Measurements from ENCODE around the gene HSPA6. TPM values are rescaled to one million over a fixed set of nuclear protein-coding genes. Genes with fewer than 3 reads are reported as not detected.
"Not testable (repeated sequence)": the region's sequence is repeated elsewhere in the genome, so short reads cannot be mapped to it uniquely, and the experiment has no call there.

Gene HSPA6
- polyA plus RNA-seq, 1 experiment: 0.27 TPM

GRCh38 chr1:161539731-161540569, 15.6 kb downstream of the HSPA6 start:
- Histone ChIP-seq H3K4me3 (ENCODE audit: low read depth, low read length) (peak overlapping the region; percentile 75), H3K27ac (ENCODE audit: low read depth, low read length) (peak overlapping the region; percentile 31)
- TF ChIP-seq, protein P1, sequence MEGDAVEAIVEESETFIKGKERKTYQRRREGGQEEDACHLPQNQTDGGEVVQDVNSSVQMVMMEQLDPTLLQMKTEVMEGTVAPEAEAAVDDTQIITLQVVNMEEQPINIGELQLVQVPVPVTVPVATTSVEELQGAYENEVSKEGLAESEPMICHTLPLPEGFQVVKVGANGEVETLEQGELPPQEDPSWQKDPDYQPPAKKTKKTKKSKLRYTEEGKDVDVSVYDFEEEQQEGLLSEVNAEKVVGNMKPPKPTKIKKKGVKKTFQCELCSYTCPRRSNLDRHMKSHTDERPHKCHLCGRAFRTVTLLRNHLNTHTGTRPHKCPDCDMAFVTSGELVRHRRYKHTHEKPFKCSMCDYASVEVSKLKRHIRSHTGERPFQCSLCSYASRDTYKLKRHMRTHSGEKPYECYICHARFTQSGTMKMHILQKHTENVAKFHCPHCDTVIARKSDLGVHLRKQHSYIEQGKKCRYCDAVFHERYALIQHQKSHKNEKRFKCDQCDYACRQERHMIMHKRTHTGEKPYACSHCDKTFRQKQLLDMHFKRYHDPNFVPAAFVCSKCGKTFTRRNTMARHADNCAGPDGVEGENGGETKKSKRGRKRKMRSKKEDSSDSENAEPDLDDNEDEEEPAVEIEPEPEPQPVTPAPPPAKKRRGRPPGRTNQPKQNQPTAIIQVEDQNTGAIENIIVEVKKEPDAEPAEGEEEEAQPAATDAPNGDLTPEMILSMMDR (IDR thresholded peaks at IDR 0.05; ENCODE audit: low read depth, low read length): peak; percentile 18
- ChIA-PET POLR2A (interaction anchor here (0.6 kb wide), 1 partner anchor 9 kb away, joined by 4 read pairs; no protein-coding TSS in a partner anchor), CTCF (interaction anchor here (1.4 kb wide), 1 partner anchor 52 kb away, joined by 7 read pairs; no protein-coding TSS in a partner anchor)
- not testable (repeated sequence) for H3K9me3 ChIP-seq (ENCODE audit: control insufficient read depth, insufficient read depth, low read length); H3K27me3 ChIP-seq (ENCODE audit: control insufficient read depth, insufficient read depth, low read length)
- DNase-seq (ENCODE audit: low read depth, low spot score): peak; percentile 63

DNA sequence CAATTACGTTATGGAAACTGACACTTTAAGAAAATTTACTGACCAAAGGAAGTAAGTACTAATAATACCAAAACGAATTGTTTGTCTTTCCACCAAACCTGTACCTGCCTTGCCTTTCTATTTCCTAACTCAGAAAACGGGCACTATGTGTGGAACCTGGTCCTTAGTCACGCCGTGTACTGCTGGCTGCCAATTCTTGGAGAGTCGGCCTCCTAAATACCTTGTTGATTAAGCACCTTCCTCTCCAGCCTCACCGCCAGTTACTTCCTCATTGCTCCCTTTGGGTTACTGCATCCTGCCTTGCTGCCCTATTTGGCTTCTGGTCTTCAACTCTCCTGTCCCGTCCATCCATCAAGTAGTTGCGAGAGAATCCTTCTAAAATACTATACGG, 16.2 kb downstream of the HSPA6 start:
- H3K27me3 ChIP-seq (ENCODE audit: control insufficient read depth, insufficient read depth, low read length); H3K27ac ChIP-seq (ENCODE audit: low read depth, low read length); DNase-seq (ENCODE audit: low read depth, low spot score); H3K9me3 ChIP-seq (ENCODE audit: control insufficient read depth, insufficient read depth, low read length); CTCF ChIA-PET: not testable (repeated sequence)
- peak overlapping the region; percentile 75 for H3K4me3 ChIP-seq (ENCODE audit: low read depth, low read length)
- POLR2A ChIA-PET: interaction anchor here (0.6 kb wide), 1 partner anchor 10 kb away, joined by 4 read pairs; no protein-coding TSS in a partner anchor

DNA sequence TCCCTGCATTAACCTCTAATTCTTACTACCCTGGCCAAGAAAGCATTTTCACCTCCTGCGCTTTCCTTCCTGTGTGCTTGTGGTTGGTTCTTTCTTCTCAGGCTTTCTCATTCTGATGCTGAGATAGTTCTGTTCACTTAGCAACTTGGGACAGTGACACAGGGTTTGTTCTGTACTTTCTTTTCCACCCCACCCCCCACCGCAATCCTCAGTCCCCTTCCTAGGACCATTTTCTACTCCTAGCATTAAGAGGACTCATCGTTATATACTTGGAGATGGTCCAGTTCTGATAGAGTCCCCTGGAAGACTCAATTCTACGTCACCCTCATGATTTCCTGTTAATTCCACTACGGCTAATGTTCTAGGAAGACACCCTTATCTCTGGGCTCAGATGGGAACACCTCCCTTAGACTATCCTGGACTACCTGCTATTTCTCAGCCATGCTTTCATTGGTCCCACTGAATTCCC, 17.8 kb downstream of the HSPA6 start:
- H3K27ac ChIP-seq (ENCODE audit: low read depth, low read length); POLR2A ChIA-PET; H3K4me3 ChIP-seq (ENCODE audit: low read depth, low read length); DNase-seq (ENCODE audit: low read depth, low spot score); H3K27me3 ChIP-seq (ENCODE audit: control insufficient read depth, insufficient read depth, low read length); H3K9me3 ChIP-seq (ENCODE audit: control insufficient read depth, insufficient read depth, low read length): not testable (repeated sequence)
- CTCF ChIA-PET: interaction anchor here (1.0 kb wide), 1 partner anchor 197 kb away, joined by 4 read pairs; no protein-coding TSS in a partner anchor

GRCh38 chr1:161543125-161543524, 18.8 kb downstream of the HSPA6 start:
- H3K27me3 ChIP-seq (ENCODE audit: control insufficient read depth, insufficient read depth, low read length); DNase-seq (ENCODE audit: low read depth, low spot score); H3K9me3 ChIP-seq (ENCODE audit: control insufficient read depth, insufficient read depth, low read length); H3K27ac ChIP-seq (ENCODE audit: low read depth, low read length); POLR2A ChIA-PET; H3K4me3 ChIP-seq (ENCODE audit: low read depth, low read length); CTCF ChIA-PET: not testable (repeated sequence)

DNA sequence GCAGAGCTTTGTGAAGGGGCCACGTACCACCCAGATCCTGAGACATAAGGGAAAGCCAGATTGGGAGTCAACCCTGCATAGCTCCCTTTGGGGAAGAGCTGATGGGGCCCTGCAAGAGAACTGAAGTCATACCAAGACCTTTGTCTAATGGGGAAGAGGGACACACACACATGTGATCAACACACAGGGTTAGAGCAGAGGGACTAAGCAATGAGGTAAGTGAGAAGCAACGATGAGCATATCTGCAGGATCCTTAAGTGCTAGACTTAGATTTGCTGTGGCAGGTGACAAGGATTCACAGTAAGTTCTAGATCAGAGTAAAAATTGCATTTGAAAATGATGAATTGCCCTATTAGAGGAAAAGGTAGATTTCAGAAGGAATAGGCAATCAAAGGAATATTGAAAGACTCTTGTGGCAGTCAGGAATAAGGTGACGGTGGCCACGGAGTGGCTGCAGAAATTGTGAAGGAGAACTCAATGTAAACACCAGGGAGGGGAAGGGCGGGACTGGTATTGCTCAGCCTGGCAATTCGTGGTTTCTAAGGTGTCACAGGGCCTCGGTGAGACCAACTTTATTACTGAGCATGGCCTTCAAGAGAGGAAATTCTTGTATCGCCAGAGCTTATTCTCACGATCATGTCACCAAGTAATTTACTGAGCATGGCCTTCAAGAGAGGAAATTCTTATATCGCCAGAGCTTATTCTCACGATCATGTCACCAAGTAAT, 20.8 kb downstream of the HSPA6 start:
- CTCF ChIA-PET; H3K9me3 ChIP-seq (ENCODE audit: control insufficient read depth, insufficient read depth, low read length); H3K4me3 ChIP-seq (ENCODE audit: low read depth, low read length); H3K27ac ChIP-seq (ENCODE audit: low read depth, low read length); DNase-seq (ENCODE audit: low read depth, low spot score); POLR2A ChIA-PET; H3K27me3 ChIP-seq (ENCODE audit: control insufficient read depth, insufficient read depth, low read length): not testable (repeated sequence)

DNA sequence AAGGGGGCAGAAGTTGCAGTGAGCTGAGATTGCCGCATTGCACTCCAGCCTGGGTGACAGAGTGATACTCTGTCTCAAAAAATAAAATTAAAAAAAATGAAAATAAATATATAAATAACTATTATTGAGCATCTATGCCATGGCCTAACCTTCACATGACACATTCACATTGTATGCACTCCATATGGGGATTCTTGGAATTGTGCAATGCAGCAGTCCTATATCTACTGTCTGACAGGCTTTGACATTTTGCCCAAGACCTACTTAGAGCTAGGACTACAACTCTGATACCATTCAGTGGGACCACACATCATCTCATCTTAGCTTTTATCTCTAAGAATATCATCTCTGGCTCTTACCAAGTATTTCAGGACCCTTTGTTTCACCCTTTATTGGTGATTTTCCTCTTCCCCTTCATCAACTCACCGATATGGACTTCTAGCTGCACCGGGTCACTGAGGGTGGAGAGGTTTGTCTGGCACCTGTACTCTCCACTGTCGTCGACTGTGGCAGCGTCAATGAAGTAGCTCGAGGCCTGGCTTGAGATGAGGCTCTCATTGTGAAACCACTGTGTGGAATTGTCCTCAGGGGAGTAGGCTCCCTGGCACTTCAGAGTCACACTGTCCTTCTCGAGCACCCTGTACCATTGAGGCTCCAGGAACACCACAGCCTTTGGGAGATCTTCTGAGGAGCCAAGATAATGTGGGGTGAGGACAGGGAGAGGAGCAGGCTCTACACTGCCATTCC, 23.8 kb downstream of the HSPA6 start:
- CTCF ChIA-PET; H3K27ac ChIP-seq (ENCODE audit: low read depth, low read length); H3K4me3 ChIP-seq (ENCODE audit: low read depth, low read length); POLR2A ChIA-PET; H3K27me3 ChIP-seq (ENCODE audit: control insufficient read depth, insufficient read depth, low read length); DNase-seq (ENCODE audit: low read depth, low spot score); H3K9me3 ChIP-seq (ENCODE audit: control insufficient read depth, insufficient read depth, low read length): not testable (repeated sequence)

DNA sequence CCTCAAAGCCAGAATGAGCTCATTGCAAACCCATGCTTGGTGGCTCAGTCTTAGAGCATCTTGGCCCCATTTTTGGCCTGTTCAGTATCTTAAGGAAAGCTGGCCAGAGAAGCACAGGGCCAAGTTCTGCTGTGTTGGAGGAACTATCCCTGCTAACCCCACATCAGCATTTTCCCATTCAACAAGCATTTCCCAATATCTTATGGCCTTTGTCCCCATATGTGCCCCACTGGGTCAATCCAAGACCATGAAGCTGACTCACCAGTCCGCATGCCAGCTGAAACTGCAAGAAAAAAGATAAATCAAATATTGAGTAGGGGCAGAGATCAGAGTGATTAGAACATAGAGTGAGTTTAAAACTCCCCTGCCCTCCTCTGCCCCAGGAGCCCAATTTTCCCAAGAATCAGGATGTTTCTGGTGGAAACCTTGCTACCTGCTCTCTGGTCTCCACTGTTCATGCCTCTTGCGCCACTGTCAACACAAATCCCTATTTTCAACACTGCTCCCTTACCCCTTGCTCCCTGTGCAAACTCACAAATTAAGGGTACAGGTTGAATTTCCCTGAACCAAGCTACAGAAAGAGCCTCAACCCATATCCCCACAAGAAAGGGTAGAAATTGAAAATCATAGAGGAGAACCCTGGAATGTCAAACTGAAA, 24.5 kb downstream of the HSPA6 start:
- CTCF ChIA-PET; H3K9me3 ChIP-seq (ENCODE audit: control insufficient read depth, insufficient read depth, low read length); H3K4me3 ChIP-seq (ENCODE audit: low read depth, low read length); H3K27me3 ChIP-seq (ENCODE audit: control insufficient read depth, insufficient read depth, low read length); H3K27ac ChIP-seq (ENCODE audit: low read depth, low read length); DNase-seq (ENCODE audit: low read depth, low spot score); POLR2A ChIA-PET: not testable (repeated sequence)

Data from AG04450 (cell line).